Endothelial cell of umbilical vein (primary cell): Measurements from ENCODE around the gene SFRP2. TPM values are rescaled to one million over a fixed set of nuclear protein-coding genes. Genes with fewer than 3 reads are reported as not detected.
A peak's percentile ranks its signal among the peaks of the same experiment; 100 is the strongest.

Experiments
- BruUV-seq: library from RNA; stranded (reverse); fragments of 400-500 nt; replicated peaks from 2 replicates; lab custom pipeline; 2021; lab: Mats Ljungman, UMichigan
- CTCF ChIA-PET: fragments of 300-600, 350-600 bp; sonication (Branson Sonifier 250); formaldehyde crosslinking; loops from one replicate; lab custom pipeline; 2021; ENCODE audit warnings: antibody characterized with exemption, inconsistent platforms; lab: Charles Lee
- POLR2A ChIA-PET: fragments of 300-600, 350-600 bp; sonication (Branson Sonifier 250); formaldehyde crosslinking; loops from one replicate; lab custom pipeline; 2021; ENCODE audit warnings: antibody characterized with exemption, inconsistent platforms; lab: Charles Lee
- DNase-seq: peaks from one replicate; pipeline ENCODE4 v3.0.0-alpha.2; 2011; ENCODE audit warnings: low read depth, low spot score
- FAIRE-seq: peaks from 2 replicates; lab custom pipeline; 2011; peaks lifted over from hg19 to GRCh38; lab: Jason Lieb, UNC
- H2AFZ ChIP-seq: 2 replicates; pipeline ENCODE4 v1.6.0; 2012; ENCODE audit warnings: low read depth, low read length, control low read depth, inconsistent platforms
- H3K27ac ChIP-seq: 2 replicates; pipeline ENCODE4 v1.5.1; 2011; ENCODE audit warnings: low read depth, mild to moderate bottlenecking, control low read depth, low read length, moderate library complexity; ENCODE audit not compliant: insufficient read depth
- H3K27me3 ChIP-seq, 2 experiments: 2 replicates each; pipeline versions ENCODE4 v1.6.0 to v1.6.1; 2011; ENCODE audit warnings: low read length in 2 of 2, mixed read lengths in 1 of 2; ENCODE audit not compliant: control insufficient read depth in 2 of 2, insufficient read depth in 2 of 2
- H3K36me3 ChIP-seq, 2 experiments: 2 replicates in 1 of 2; 3 replicates in 1 of 2; pipeline ENCODE4 v1.5.1; 2011; ENCODE audit warnings: low read length in 2 of 2, mild to moderate bottlenecking in 1 of 2, moderate library complexity in 1 of 2; ENCODE audit not compliant: control insufficient read depth in 2 of 2, insufficient read depth in 2 of 2; ENCODE audit errors: extremely low read depth in 1 of 2
- H3K4me1 ChIP-seq: 3 replicates; pipeline ENCODE4 v1.5.1; 2011; ENCODE audit warnings: mild to moderate bottlenecking, low read length; ENCODE audit not compliant: control insufficient read depth, insufficient read depth; ENCODE audit errors: extremely low read depth
- H3K4me2 ChIP-seq: 2 replicates; pipeline ENCODE4 v1.6.1; 2011; ENCODE audit warnings: low read length, control low read depth, mixed read lengths; ENCODE audit not compliant: insufficient read depth
- H3K4me3 ChIP-seq, 3 experiments: fragments of 200-600 bp in 1 of 3; sonication (generic), shearing (Covaris generic) in 1 of 3; replicated peaks in 1 of 3; 2 replicates each; pipeline ENCODE4 v1.5.1; 2011 to 2016; ENCODE audit warnings: control low read depth in 3 of 3, low read length in 3 of 3, mild to moderate bottlenecking in 2 of 3, inconsistent platforms in 1 of 3, low read depth in 1 of 3, moderate library complexity in 1 of 3; ENCODE audit not compliant: insufficient read depth in 1 of 3
- H3K79me2 ChIP-seq: 2 replicates; pipeline ENCODE4 v1.6.0; 2012; ENCODE audit warnings: low read length, inconsistent platforms; ENCODE audit not compliant: control insufficient read depth, insufficient read depth
- H3K9ac ChIP-seq: replicated peaks from 2 replicates; pipeline ENCODE3; 2011; ENCODE audit warnings: low read length, control low read depth; ENCODE audit not compliant: insufficient read depth; ENCODE audit errors: extremely low read depth
- H3K9me1 ChIP-seq: replicated peaks from 3 replicates; pipeline ENCODE4 v1.6.0; 2011; ENCODE audit warnings: mild to moderate bottlenecking, low read length; ENCODE audit not compliant: control insufficient read depth, insufficient read depth; ENCODE audit errors: extremely low read depth
- H3K9me3 ChIP-seq: replicated peaks from 2 replicates; pipeline ENCODE4 v1.5.1; 2012; ENCODE audit warnings: low read length, inconsistent platforms; ENCODE audit not compliant: control insufficient read depth, insufficient read depth
- H4K20me1 ChIP-seq: replicated peaks from 2 replicates; pipeline ENCODE3; 2011; ENCODE audit warnings: mild to moderate bottlenecking, low read length; ENCODE audit not compliant: control insufficient read depth, insufficient read depth; ENCODE audit errors: extremely low read depth
- EZH2 ChIP-seq: IDR thresholded peaks from 2 replicates; pipeline ENCODE4 v1.6.1; 2012; ENCODE audit warnings: borderline replicate concordance, low read depth, mild to moderate bottlenecking, moderate library complexity, low read length, inconsistent platforms; ENCODE audit not compliant: severe bottlenecking
- FOS ChIP-seq: IDR thresholded peaks from 2 replicates; pipeline ENCODE4 v1.6.1; 2011; ENCODE audit warnings: mild to moderate bottlenecking, low read length, moderate library complexity, borderline replicate concordance; ENCODE audit not compliant: insufficient read depth
- GATA2 ChIP-seq: IDR thresholded peaks from 2 replicates; pipeline ENCODE4 v1.7.0; 2011; ENCODE audit warnings: low read depth, mild to moderate bottlenecking, moderate library complexity, mixed read lengths, low read length; ENCODE audit not compliant: insufficient read length, insufficient read depth
- JUN ChIP-seq: IDR thresholded peaks from 2 replicates; pipeline ENCODE4 v1.6.1; 2011; ENCODE audit warnings: borderline replicate concordance, low read depth; ENCODE audit not compliant: insufficient read length, insufficient read depth
- MYC ChIP-seq: IDR thresholded peaks from one replicate; pipeline ENCODE4 v1.6.1; 2011; ENCODE audit warnings: mild to moderate bottlenecking, low read depth, low read length
- POLR2A ChIP-seq: IDR thresholded peaks from 2 replicates; pipeline ENCODE4 v1.6.1; 2012; ENCODE audit warnings: low read depth, mild to moderate bottlenecking, control low read depth, low read length
- POLR2AphosphoS5 ChIP-seq: IDR thresholded peaks from 2 replicates; pipeline ENCODE4 v1.6.1; 2012; ENCODE audit warnings: low read depth, mild to moderate bottlenecking, control low read depth, low read length, moderate library complexity; ENCODE audit not compliant: insufficient read depth
- dilution Hi-C: fragments of 300-500 bp; cut with MboI; formaldehyde crosslinking; loops from one replicate; pipeline ENCODE4 v1.15.0; 2019; ENCODE audit warnings: low sequenced_read_pairs; ENCODE audit not compliant: extremely low pct_ligation_motif_present
- intact Hi-C: fragments of 100-400 bp; cut with micrococcal nuclease; formaldehyde crosslinking; loops from one replicate; pipeline ENCODE4 v1.10.0; 2022
- polyA plus RNA-seq, 4 experiments: library from polyadenylated mRNA; depleted of rRNA in 3 of 4; stranded (reverse) in 3 of 4; unstranded in 1 of 4; fragments of >200 nt; gene quantifications; 2 replicates each; pipeline versions ENCODE4 v1.2.1 to v1.2.3, GENCODE V29; 2011 to 2012; ENCODE audit warnings: missing spikeins in 1 of 4
- total RNA-seq: library from RNA; stranded (reverse); gene quantifications from 2 replicates; pipeline ENCODE4 v1.2.3, GENCODE V29; 2021
- TF ChIP-seq, protein P1 (sequence below): IDR thresholded peaks from 2 replicates; pipeline ENCODE4 v1.6.1; 2011; ENCODE audit not compliant: insufficient read depth, insufficient read length
- TF ChIP-seq, protein P2 (sequence below), 2 donors: IDR thresholded peaks; 1 replicate in 1 of 2; 2 replicates in 1 of 2; pipeline ENCODE4 v1.5.1; 2011; ENCODE audit warnings: low read length in 2 of 2, mild to moderate bottlenecking in 2 of 2, moderate library complexity in 2 of 2, control low read depth in 1 of 2, inconsistent platforms in 1 of 2, low read depth in 1 of 2; ENCODE audit not compliant: insufficient read depth in 1 of 2; ENCODE audit errors: extremely low read depth in 1 of 2

SFRP2 gene
- total and polyA plus RNA-seq, 2 donors (not counting 3 experiments of a cell fraction or from before 2014, with no cell fraction given), result 0.04 TPM; not detected in 1

DNA sequence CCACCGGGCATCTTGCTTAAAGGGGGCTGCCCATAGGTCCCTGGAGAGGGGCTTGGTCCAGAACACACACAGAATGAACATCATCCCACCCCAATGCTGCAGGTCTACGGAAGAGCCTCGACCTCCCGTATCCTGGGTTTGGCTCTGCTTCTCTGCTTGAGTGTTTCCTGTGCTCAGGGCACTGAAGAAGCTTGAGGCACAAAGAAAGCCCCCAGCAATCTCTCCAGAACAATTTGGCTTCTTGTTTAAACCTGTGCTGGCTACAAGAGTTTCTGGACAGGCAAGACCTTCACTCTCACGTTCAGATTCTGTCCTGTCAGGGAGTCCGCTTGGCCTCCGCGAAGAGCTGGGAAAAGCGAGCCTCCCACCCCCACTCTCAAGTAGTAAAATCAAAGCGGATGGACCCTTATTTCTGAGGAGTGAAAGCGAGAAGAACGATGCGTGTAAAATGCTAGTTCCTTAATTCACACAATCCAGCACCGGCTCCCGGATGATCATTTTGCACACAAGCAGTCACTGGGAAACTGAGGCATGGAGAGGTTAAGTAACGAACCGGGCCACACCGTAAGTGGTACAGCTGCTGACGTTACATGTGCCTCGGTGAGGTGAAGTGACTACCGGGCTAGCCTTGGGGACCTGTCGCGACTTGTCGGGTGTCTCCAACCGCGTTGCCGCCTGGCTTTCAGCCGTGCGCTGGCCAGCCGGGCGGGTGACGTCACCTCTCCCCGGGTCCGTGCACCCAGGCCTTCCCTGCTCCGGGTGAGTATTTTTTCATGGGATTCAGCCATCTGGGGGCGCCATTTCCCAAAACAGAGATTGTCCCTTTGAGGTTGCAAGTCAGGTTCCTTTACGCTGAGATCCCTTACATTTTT lies 3.1 kb upstream of the SFRP2 start:
- Histone ChIP-seq H3K36me3 (no peaks in the 10 kb centered on the region), H4K20me1 (no peaks in the 10 kb centered on the region), H3K27ac (no peak overlapping the region), H3K9me3 (no peaks in the 10 kb centered on the region), H2AFZ (peak overlapping the region; percentile 40), H3K79me2 (no peaks in the 10 kb centered on the region), H3K4me2 (peak overlapping the region; percentile 30), H3K4me1 (peaks cover 12% of the 10 kb centered on the region), H3K27me3 (peaks cover 66 to 88% of the 10 kb centered on the region in 2 experiments), H3K9ac (no peak overlapping the region), H3K4me3 (peak overlapping the region in 1 of 3 experiments; percentile 23), H3K9me1 (no peaks in the 10 kb centered on the region)
- ChIA-PET POLR2A (no interaction called here), CTCF (interaction anchor here (1.5 kb wide), 1 partner anchor 42 kb away, joined by 6 read pairs; no protein-coding TSS in a partner anchor)
- FAIRE-seq, result no peak
- no TSS peak for BruUV-seq
- TF ChIP-seq POLR2A (no peak), EZH2 (no peak), JUN (peak; percentile 13), FOS (no peak), GATA2 (no peak), POLR2AphosphoS5 (no peak), MYC (no peak)
- TF ChIP-seq, protein P1, sequence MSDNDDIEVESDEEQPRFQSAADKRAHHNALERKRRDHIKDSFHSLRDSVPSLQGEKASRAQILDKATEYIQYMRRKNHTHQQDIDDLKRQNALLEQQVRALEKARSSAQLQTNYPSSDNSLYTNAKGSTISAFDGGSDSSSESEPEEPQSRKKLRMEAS, result no peak
- TF ChIP-seq, protein P2, sequence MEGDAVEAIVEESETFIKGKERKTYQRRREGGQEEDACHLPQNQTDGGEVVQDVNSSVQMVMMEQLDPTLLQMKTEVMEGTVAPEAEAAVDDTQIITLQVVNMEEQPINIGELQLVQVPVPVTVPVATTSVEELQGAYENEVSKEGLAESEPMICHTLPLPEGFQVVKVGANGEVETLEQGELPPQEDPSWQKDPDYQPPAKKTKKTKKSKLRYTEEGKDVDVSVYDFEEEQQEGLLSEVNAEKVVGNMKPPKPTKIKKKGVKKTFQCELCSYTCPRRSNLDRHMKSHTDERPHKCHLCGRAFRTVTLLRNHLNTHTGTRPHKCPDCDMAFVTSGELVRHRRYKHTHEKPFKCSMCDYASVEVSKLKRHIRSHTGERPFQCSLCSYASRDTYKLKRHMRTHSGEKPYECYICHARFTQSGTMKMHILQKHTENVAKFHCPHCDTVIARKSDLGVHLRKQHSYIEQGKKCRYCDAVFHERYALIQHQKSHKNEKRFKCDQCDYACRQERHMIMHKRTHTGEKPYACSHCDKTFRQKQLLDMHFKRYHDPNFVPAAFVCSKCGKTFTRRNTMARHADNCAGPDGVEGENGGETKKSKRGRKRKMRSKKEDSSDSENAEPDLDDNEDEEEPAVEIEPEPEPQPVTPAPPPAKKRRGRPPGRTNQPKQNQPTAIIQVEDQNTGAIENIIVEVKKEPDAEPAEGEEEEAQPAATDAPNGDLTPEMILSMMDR (IDR thresholded peaks at IDR 0.05; ENCODE audit: extremely low read depth in 1 of 2, insufficient read depth in 1 of 2, low read depth in 1 of 2, low read length in 2 of 2), result peak in 1 of 2 donors; percentile 29
- dilution Hi-C loops, result no loop called here
- intact Hi-C loops, result no loop called here
- no peak for DNase-seq
